NCI-H187 (cell line): Measurements from ENCODE around the gene ICAM1.
"Not testable (repeated sequence)": the region's sequence is repeated elsewhere in the genome, so short reads cannot be mapped to it uniquely, and the experiment has no call there.

Source experiments
- DNase-seq, 2 experiments: peaks; one replicate each; lab custom pipeline; 2025; lab: John Stamatoyannopoulos, UW

The ICAM1 gene

GRCh38 chr19:10241826-10242449, 29.0 kb upstream of the ICAM1 start:
- DNase-seq, result not testable (repeated sequence)

- DNase-seq, result no peak
Measured at GRCh38 chr19:10243606-10244005, 27.3 kb upstream of the ICAM1 start.

GRCh38 chr19:10245189-10245939, 25.6 kb upstream of the ICAM1 start:
- DNase-seq, result no peak

- no peak for DNase-seq
Measured at GRCh38 chr19:10246511-10246910, 24.4 kb upstream of the ICAM1 start.

GRCh38 chr19:10251792-10252694, 18.9 kb upstream of the ICAM1 start, which contains the start of gene MRPL4:
Gene MRPL4 (plus strand): TSS chr19:10252214. CDS start chr19:10252254, 40 bp downstream.
- DNase-seq, result peak; percentile 82 to 89

GRCh38 chr19:10252707-10253106, 18.2 kb upstream of the ICAM1 start:
- no peak for DNase-seq

GRCh38 chr19:10254244-10254643, 16.7 kb upstream of the ICAM1 start:
- DNase-seq, result no peak

- no peak for DNase-seq
Measured at GRCh38 chr19:10255358-10255757, 15.6 kb upstream of the ICAM1 start.

GRCh38 chr19:10256551-10256950, 14.4 kb upstream of the ICAM1 start:
- DNase-seq, result no peak

GRCh38 chr19:10256970-10257615, 13.8 kb upstream of the ICAM1 start:
- no peak for DNase-seq

GRCh38 chr19:10258080-10258710, 12.7 kb upstream of the ICAM1 start:
- DNase-seq, result no peak

- peak in 1 of 2 experiments; percentile 10 for DNase-seq
Measured at GRCh38 chr19:10259162-10259905, 11.6 kb upstream of the ICAM1 start.

- DNase-seq, result no peak
Measured at GRCh38 chr19:10260141-10260584, 10.8 kb upstream of the ICAM1 start.

- DNase-seq, result no peak
Measured at GRCh38 chr19:10262771-10263170, 8.1 kb upstream of the ICAM1 start.

GRCh38 chr19:10266706-10267105, 4.2 kb upstream of the ICAM1 start:
- DNase-seq, result no peak

- DNase-seq, result no peak
Measured at GRCh38 chr19:10268071-10268470, 2.8 kb upstream of the ICAM1 start.

GRCh38 chr19:10269333-10270179, 1.4 kb upstream of the ICAM1 start:
- DNase-seq, result no peak

- no peak for DNase-seq
Measured at GRCh38 chr19:10270180-10270615, 722 bp upstream of the ICAM1 start.

- DNase-seq, result no peak
Measured at GRCh38 chr19:10271543-10272086, 695 bp downstream of the ICAM1 start.
